PC-3 (cell line): Measurements from ENCODE around the gene NSL1.

Experiments
- EZH2 ChIP-seq: fragments of 300-600 bp; sonication (generic); IDR thresholded peaks from one replicate; pipeline ENCODE4 v1.6.1; 2017; ENCODE audit warnings: antibody characterized with exemption, mild to moderate bottlenecking, low read length; ENCODE audit not compliant: unreplicated experiment
- EZH2phosphoT487 ChIP-seq: fragments of 300-600 bp; sonication (generic); IDR thresholded peaks from 2 replicates; pipeline ENCODE4 v1.6.1; 2018; ENCODE audit warnings: mild to moderate bottlenecking, antibody characterized with exemption, low read length, borderline replicate concordance
- TF ChIP-seq, protein P1 (sequence below): fragments of 300-600 bp; sonication (generic); conservative IDR thresholded peaks from 2 replicates; pipeline ENCODE4 v1.5.1; 2017; ENCODE audit warnings: antibody characterized with exemption, low read depth, mild to moderate bottlenecking, low read length

DNA sequence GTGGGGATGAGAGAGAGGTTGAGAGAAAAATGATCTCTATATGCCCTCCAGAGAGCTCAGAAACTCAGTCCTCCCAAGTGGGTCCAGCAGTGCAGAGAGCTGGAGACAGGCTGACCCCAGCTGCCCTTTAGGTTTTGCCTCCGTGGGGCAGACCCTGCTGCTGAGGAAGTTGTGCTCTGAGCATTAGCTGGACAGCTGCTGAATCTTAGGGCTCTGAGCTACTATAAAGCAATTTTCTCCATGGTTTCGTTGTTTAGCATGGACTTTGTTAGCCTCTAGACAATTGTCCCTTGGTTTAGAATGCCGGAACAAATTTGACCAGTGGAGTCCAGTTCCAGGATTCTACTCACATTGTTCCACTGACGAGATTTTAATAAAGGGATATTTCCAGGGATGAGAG lies 114.0 kb downstream of the NSL1 start:
- TF ChIP-seq, protein P1, sequence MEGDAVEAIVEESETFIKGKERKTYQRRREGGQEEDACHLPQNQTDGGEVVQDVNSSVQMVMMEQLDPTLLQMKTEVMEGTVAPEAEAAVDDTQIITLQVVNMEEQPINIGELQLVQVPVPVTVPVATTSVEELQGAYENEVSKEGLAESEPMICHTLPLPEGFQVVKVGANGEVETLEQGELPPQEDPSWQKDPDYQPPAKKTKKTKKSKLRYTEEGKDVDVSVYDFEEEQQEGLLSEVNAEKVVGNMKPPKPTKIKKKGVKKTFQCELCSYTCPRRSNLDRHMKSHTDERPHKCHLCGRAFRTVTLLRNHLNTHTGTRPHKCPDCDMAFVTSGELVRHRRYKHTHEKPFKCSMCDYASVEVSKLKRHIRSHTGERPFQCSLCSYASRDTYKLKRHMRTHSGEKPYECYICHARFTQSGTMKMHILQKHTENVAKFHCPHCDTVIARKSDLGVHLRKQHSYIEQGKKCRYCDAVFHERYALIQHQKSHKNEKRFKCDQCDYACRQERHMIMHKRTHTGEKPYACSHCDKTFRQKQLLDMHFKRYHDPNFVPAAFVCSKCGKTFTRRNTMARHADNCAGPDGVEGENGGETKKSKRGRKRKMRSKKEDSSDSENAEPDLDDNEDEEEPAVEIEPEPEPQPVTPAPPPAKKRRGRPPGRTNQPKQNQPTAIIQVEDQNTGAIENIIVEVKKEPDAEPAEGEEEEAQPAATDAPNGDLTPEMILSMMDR, result no peak
- TF ChIP-seq EZH2phosphoT487 (no peak), EZH2 (no peak)
